ENCODE measurements around the gene PCBP1.

Gene PCBP1

GRCh38 chr2:70087702-70088597 is 673 bp downstream of the PCBP1 start:
- peak overlapping the region; percentile 81 for H3K4me3 ChIP-seq (ENCODE audit: low read depth, low read length)
- TF ChIP-seq CTCF (IDR thresholded peaks at IDR 0.05; ENCODE audit: borderline replicate concordance, insufficient read depth, low read depth, low read length), result no peak

GRCh38 chr2:70088598-70089219 is 1.4 kb downstream of the PCBP1 start:
- TF ChIP-seq CTCF (IDR thresholded peaks at IDR 0.05; ENCODE audit: borderline replicate concordance, insufficient read depth, low read depth, low read length), result no peak
- peak overlapping the region; percentile 81 for H3K4me3 ChIP-seq (ENCODE audit: low read depth, low read length)

GRCh38 chr2:70089220-70089982 is 2.1 kb downstream of the PCBP1 start:
- H3K4me3 ChIP-seq (ENCODE audit: low read depth, low read length), result peak overlapping the region; percentile 81
- no peak for TF ChIP-seq CTCF (IDR thresholded peaks at IDR 0.05; ENCODE audit: borderline replicate concordance, insufficient read depth, low read depth, low read length)

GRCh38 chr2:70089983-70090525 is 2.8 kb downstream of the PCBP1 start:
- TF ChIP-seq CTCF (IDR thresholded peaks at IDR 0.05; ENCODE audit: borderline replicate concordance, insufficient read depth, low read depth, low read length), result no peak
- H3K4me3 ChIP-seq (ENCODE audit: low read depth, low read length), result peak overlapping the region; percentile 81

GRCh38 chr2:70090706-70091334 is 3.5 kb downstream of the PCBP1 start:
- no peak overlapping the region for H3K4me3 ChIP-seq (ENCODE audit: low read depth, low read length)
- TF ChIP-seq CTCF (IDR thresholded peaks at IDR 0.05; ENCODE audit: borderline replicate concordance, insufficient read depth, low read depth, low read length), result no peak

GRCh38 chr2:70091364-70091763 is 4.1 kb downstream of the PCBP1 start:
- no peak for TF ChIP-seq CTCF (IDR thresholded peaks at IDR 0.05; ENCODE audit: borderline replicate concordance, insufficient read depth, low read depth, low read length)
- H3K4me3 ChIP-seq (ENCODE audit: low read depth, low read length), result no peak overlapping the region
